ACHN (cell line): ENCODE measurements around the gene WRNIP1.

Source experiments
- DNase-seq: peaks from one replicate; pipeline ENCODE4 v3.0.0-alpha.2; 2015
- in situ Hi-C: cut with HindIII; loops from 2 replicates; pipeline ENCODE4 v1.10.0; 2017; ENCODE audit warnings: low sequenced_read_pairs, low pct_ligation_motif_present, low pct_unique_long_range_greater_than_20kb

The WRNIP1 gene

GRCh38 chr6:2765166-2765895, at the start of gene WRNIP1:
WRNIP1 (plus strand) TSS chr6:2765393; CDS start chr6:2765623, 230 bp downstream.
- DNase-seq = peak; percentile 96
- in situ Hi-C loops = no loop called here

GRCh38 chr6:2715737-2716136, 49.5 kb upstream of the WRNIP1 start:
- in situ Hi-C loops = no loop called here
- DNase-seq = no peak

GRCh38 chr6:2716936-2717700, 48.1 kb upstream of the WRNIP1 start:
- in situ Hi-C loops = no loop called here
- no peak for DNase-seq

- in situ Hi-C loops = no loop called here
- no peak for DNase-seq
These were observed 46.7 kb upstream of the WRNIP1 start for GRCh38 chr6:2718334-2719092.

GRCh38 chr6:2719093-2719455, 46.1 kb upstream of the WRNIP1 start:
- in situ Hi-C loops = no loop called here
- no peak for DNase-seq

GRCh38 chr6:2721219-2721618, 44.0 kb upstream of the WRNIP1 start:
- no peak for DNase-seq
- in situ Hi-C loops = no loop called here

- in situ Hi-C loops = no loop called here
These were observed 39.7 kb upstream of the WRNIP1 start for GRCh38 chr6:2725364-2725988.

GRCh38 chr6:2725999-2726567, 39.1 kb upstream of the WRNIP1 start:
- in situ Hi-C loops = no loop called here
- no peak for DNase-seq

More at GRCh38 chr6:2725364-2725988, 39.7 kb upstream of the WRNIP1 start:
- no peak for DNase-seq

GRCh38 chr6:2729921-2730320, 35.3 kb upstream of the WRNIP1 start:
- no peak for DNase-seq
- in situ Hi-C loops = no loop called here

GRCh38 chr6:2730353-2731107, 34.7 kb upstream of the WRNIP1 start:
- DNase-seq = no peak
- in situ Hi-C loops = no loop called here

- in situ Hi-C loops = no loop called here
- no peak for DNase-seq
These were observed 33.8 kb upstream of the WRNIP1 start for GRCh38 chr6:2731281-2731909.

GRCh38 chr6:2732503-2733089, 32.6 kb upstream of the WRNIP1 start:
- no peak for DNase-seq
- in situ Hi-C loops = no loop called here

GRCh38 chr6:2733324-2733723, 31.9 kb upstream of the WRNIP1 start:
- in situ Hi-C loops = no loop called here

GRCh38 chr6:2733736-2734480, 31.3 kb upstream of the WRNIP1 start:
- in situ Hi-C loops = no loop called here
- DNase-seq = no peak

More at GRCh38 chr6:2733324-2733723, 31.9 kb upstream of the WRNIP1 start:
- no peak for DNase-seq

GRCh38 chr6:2734488-2735166, 30.6 kb upstream of the WRNIP1 start:
- in situ Hi-C loops = no loop called here

GRCh38 chr6:2737885-2738284, 27.3 kb upstream of the WRNIP1 start:
- in situ Hi-C loops = no loop called here
- no peak for DNase-seq

More at GRCh38 chr6:2734488-2735166, 30.6 kb upstream of the WRNIP1 start:
- no peak for DNase-seq
